A549 treated with DMSO at 1 μM for 4 hours (cell line): ENCODE results near the gene SNRPA. TPM values are rescaled to one million over a fixed set of nuclear protein-coding genes. Genes with fewer than 3 reads are reported as not detected.

Experiments
- total RNA-seq: library from RNA; stranded (reverse); fragments of 200-300 nt; extraction: Qiagen RNA extraction; gene quantifications from 5 replicates; pipeline ENCODE4 v1.2.3, GENCODE V29; 2022; ENCODE audit warnings: low read depth

Gene SNRPA
- 140 to 190 TPM (median 160 TPM) in 5 replicates for total RNA-seq

DNA sequence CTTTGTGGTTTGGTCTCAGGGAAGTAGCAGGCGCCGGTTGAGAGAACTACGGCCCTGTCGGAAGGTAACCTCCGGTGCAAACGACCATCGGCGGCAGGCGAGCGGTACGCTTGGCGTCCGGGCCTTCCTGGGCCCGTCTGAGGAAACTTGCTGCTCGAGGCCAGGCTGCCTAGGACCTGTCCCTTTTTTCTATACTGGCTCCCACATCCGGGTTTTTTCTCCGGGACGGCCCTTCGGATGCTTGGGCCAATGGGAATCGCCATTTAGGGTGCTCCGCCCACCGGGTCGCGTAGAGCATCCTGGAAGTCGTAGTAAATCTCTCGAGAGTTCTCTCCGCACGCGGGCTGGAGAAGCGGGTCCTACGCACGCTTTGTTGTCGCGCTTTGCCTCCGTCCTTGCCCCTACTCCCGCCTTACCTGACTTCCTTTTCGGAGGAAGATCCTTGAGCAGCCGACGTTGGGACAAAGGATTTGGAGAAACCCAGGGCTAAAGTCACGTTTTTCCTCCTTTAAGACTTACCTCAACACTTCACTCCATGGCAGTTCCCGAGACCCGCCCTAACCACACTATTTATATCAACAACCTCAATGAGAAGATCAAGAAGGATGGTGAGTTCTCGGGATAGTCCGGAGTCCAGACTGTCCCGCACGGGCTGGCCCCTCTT lies at the start of gene SNRPA:
Gene SNRPA, plus strand, starts transcription at position 330 of the 664 bp plus-strand sequence. Its CDS starts 206 bp downstream, at position 536.

GRCh38 chr19:40716482-40717324 lies 34.3 kb upstream of the SNRPA start, which contains the start of the genes COQ8B and ITPKC:
Gene COQ8B (minus strand): TSS chr19:40716886. CDS start chr19:40714632, 2,254 bp downstream.
Gene ITPKC (plus strand): TSS chr19:40717112. CDS start chr19:40717136, 24 bp downstream.

DNA sequence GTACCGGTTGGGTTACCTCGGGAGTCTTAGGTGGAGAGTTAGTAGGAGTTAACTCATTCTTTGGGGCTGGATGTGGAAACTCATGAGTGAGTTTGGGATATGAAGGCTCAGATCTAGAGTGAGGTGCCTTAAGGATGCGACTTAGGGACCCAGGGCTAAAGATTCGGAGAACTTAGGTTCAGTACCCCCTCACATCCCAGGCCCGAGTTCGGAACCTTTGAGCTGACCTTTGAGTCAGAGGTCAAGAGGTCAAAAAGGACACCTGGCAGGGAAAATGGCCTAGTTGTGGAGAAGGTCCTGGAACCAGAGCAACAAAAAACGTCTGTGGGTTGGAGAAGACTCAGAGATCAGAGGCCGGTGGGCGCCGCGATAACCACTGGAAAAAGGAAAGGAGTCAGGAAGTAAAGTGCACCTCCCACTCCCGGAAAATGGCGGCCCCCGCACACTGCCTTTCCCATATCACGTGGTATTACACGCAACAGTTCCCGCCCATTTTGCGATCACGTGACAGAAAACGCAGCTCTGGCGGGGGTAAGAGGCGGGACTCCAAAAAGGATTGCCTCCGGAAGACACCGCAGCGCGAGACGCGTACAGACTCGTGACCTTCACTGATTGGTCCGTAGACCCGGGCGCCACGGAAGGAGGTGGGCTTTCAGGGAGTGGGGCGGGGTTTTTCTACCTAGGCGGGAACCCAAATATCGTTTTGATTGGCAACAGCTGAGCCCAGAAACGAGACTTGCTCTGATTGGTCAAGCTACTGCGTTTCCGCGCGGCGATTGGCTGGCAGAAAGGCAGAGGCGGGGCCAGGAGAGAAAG lies 737 bp upstream of the SNRPA start, which contains the start of gene ACTMAP:
Gene ACTMAP, minus strand, starts transcription at position 420 of the 816 bp plus-strand sequence. CDS start 674 bp downstream, outside the sequence.

DNA sequence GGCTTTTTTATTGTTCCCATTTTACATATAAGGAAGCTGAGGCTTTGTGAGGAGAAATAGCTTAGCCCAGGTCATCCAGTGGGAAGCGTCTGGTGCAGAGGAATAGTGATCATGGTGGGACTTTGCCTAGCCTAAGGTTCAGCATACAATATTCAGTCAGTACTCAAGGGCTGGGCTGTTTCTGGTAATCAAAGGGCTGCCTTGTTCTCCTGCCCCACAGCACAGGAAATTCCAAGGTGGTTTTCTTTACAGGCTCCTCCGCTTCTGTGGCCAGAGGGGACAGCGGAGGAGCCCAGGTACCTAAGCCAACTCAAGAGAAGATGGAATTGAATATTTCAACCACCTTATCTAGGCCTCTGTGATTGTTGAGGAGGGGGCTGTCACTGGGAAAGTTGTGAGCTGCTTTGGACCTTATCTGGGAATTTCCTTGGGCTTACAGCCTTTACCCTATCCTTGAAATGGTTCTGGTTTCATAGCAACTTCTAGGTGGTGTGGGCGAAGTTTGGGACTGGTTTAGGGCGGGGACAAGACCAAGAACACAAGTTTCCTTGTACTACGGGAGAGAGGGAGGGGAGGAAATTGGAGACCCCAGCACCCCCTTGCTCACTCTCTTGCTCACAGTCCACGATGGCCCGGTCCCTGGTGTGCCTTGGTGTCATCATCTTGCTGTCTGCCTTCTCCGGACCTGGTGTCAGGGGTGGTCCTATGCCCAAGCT lies 24.1 kb downstream of the SNRPA start, which contains the start of gene MIA:
Gene MIA, plus strand, starts transcription at position 606 of the 716 bp plus-strand sequence. Its CDS starts 22 bp downstream, at position 628.

GRCh38 chr19:40777937-40778705 lies 27.1 kb downstream of the SNRPA start, which contains the start of gene RAB4B:
Gene RAB4B (plus strand): TSS chr19:40778247. CDS start chr19:40778376, 129 bp downstream.

DNA sequence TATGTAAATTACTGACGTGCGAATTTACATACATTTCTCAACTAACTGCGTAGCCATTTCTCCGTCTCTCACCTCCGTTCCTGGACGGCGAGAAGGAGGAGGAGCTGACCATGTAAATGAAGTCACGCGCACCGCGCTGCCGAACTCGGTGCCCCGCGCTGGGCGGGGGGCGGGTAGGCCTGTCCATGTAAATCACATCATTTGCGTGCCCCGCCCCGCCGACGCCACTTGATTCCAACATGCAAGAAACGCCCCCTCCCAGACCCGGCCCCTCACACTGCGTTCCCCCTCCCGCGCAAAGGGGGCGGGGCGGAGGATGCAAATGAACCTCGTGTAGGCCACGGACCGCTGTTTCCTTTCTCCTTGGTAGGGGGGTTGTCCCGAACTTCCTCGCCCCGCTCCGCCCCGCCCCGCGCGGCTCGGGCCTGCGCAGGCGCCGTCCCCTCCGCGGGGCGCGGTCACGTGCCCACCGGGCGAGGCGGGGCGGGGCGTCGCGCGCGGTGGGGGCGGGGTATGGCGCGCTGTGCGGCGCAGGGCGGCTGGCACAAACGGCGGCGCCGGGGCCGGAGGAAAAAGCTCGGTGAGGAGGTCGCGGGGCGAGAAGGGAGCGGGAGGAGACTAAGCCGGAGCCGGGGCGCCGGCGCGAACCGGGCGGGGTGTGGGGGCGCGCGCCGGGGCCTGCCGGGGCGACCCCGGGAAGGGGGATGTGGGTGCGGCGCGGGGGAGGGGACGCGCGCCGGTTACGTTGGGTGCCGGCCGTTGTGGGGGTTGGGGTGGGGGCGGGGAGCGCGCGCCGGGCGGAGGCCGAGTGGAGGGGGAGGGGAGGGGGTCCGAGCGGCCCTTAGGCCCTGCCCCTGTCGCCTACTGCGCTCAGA lies 47.9 kb downstream of the SNRPA start, which contains the start of gene EGLN2:
Gene EGLN2, plus strand, starts transcription at position 509 of the 875 bp plus-strand sequence. CDS start 1,382 bp downstream, outside the sequence.

Other genes with a start within 250 kb of the SNRPA start
- 121 to 152 TPM (median 134 TPM) in 5 replicates for gene SHKBP1, start 174.3 kb upstream of the SNRPA start, total RNA-seq
- 46.1 to 67.2 TPM (median 60.0 TPM) in 5 replicates for gene LTBP4, start 149.8 kb upstream of the SNRPA start, total RNA-seq
- 57.1 to 72.3 TPM (median 58.4 TPM) in 5 replicates for gene NUMBL, start 60.6 kb upstream of the SNRPA start, total RNA-seq
- 62.6 to 72.2 TPM (median 69.9 TPM) in 5 replicates for gene COQ8B, start 34.3 kb upstream of the SNRPA start, total RNA-seq
- 17.8 to 18.8 TPM (median 18.5 TPM) in 5 replicates for gene ITPKC, start 34.1 kb upstream of the SNRPA start, total RNA-seq
- 16.4 to 19.7 TPM (median 18.4 TPM) in 5 replicates for gene ACTMAP, start 726 bp upstream of the SNRPA start, total RNA-seq
- not detected in 5 replicates for gene MIA, start 24.3 kb downstream of the SNRPA start, total RNA-seq
- 15.1 to 20.6 TPM (median 18.3 TPM) in 5 replicates for gene RAB4B, start 27.0 kb downstream of the SNRPA start, total RNA-seq
- 72.5 to 87.8 TPM (median 80.5 TPM) in 5 replicates for gene EGLN2, start 48.0 kb downstream of the SNRPA start, total RNA-seq
- 0.08 TPM in 1 of 5 replicates, not detected in the others for gene CYP2A6, start 99.2 kb downstream of the SNRPA start, total RNA-seq
- not detected in 5 replicates for gene CYP2A7, start 131.0 kb downstream of the SNRPA start, total RNA-seq
- gene CYP2B6, start 240.1 kb downstream of the SNRPA start, total RNA-seq: 0.05 to 0.07 TPM in 2 of 5 replicates, not detected in the others